GM21526 (cell line): ENCODE results near the gene TULP4.
"Not testable (repeated sequence)": the region's sequence is repeated elsewhere in the genome, so short reads cannot be mapped to it uniquely, and the experiment has no call there.

Experiments used
- ATAC-seq: cut with Tn5 transposase; IDR thresholded peaks from one replicate; pipeline ENCODE4 v1.9.1; 2021; ENCODE audit warnings: moderate library complexity; ENCODE audit not compliant: unreplicated experiment, low FRiP score

Gene TULP4

DNA sequence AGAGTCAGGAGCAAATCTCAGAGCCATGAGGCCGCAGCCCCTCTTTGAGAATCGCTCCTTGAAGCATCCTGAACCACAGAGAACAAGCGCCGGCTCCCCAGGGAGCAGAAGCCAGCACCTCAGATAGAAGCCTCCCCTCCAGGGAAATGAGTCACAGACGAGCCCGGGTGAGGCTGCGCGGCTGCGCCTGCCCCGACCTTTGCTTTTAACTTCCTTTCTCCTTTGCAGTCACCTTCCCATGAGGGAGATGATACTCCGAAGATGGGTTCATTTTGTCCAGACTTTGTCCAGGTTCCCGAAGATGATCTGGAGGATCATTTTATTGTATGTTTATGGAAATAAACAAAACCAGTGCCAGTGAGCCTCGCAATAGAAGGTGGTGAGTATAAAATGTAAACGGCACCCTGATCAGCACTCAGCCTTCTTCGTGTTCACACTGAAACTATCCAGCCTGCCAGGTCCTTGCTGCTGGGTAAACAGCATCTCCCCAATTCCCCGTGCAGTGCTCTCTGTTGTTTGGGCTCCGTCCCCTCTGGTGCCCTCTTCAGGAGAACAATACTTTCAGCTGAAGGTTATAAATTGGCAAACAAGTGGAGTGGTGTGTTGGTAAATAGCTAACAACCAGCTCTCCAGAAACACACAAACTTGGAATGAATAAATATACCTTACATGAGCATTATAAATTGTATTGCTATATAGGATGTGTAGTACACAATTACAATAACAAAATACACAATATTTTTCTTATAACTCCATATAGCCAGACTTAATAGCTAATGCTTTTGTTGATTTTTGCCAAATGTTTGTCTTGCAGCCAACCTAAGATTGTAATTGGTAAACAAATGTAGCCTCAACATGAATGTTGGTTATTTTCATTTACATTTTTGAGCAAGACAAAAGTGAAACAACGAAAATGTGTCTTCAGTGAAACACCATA lies 206.2 kb downstream of the TULP4 start:
- peak; percentile 60 for ATAC-seq

DNA sequence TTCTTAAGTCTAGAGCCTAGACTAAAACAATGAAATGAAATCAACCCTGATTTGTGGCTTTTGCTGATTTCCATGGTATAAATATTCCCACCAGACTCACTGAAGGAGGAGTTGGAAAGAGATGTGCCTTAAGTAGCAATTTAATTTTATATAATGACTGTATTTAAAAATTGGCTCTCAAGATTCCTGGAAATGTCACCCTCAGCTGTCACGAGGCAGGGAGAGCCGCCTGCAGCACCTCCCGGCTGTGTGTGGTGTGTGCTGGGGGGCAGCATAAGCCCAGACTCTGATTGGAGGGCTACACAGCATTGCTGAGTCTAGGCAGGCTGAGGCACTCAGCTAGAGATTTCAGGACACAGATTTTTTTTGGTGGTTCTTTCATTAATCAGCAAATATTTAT lies 207.0 kb downstream of the TULP4 start:
- no peak for ATAC-seq

DNA sequence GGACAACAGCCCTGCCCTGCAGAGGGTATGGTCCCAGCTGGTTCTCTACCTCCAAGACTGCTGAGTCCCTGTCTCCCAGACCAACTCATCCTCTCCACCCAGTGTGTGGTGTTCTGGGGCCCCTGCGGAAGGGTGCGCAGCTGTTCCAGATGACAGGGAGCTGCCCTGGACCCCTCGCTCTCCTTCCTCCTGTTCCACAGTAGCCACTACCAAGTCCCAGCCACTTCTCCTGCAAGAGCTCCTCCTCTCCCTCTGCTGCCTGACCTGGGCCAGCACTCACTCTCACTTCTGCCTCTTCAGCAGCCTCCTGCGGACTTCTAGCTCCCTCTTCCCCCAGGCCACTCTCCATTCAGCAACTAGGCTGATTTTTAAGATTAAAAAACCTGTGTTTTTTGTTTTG lies 207.5 kb downstream of the TULP4 start:
- no peak for ATAC-seq

DNA sequence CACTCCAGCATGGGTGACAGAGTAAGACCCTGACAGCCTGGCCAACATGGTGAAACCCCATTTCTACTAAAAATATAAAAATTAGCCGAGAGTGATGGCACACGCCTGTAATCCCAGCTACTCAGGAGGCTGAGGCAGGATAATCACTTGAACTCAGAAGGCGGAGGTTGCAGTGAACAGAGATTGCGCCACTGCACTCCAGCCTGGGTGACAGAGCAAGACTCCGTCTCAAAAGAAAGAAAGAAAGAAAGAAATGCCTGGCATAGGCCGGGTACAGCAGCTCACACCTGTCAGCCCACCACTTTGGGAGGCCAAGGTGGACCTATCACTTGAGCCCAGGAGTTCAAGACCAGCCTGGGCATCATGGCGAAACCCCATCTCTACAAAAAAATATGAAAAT lies 208.7 kb downstream of the TULP4 start:
- ATAC-seq = not testable (repeated sequence)

DNA sequence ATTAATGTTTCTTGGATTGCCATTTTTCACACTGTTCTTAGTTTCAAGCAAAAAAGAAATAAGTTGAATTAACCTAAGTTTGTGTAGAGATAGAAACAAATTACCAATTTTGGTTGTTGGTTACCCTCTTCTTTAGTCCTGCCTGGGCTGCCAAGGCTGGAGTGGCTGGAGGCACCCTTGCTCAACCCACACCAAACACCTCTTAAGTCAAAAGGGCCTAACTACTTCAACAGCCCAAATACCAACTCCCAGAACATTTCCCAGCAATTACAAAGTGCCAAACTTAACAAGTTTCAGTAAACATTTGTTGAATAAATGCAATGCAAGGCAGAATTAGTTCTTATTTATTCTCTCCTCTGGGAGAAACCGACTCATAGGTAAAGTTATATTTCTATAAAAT lies 209.5 kb downstream of the TULP4 start:
- no peak for ATAC-seq

DNA sequence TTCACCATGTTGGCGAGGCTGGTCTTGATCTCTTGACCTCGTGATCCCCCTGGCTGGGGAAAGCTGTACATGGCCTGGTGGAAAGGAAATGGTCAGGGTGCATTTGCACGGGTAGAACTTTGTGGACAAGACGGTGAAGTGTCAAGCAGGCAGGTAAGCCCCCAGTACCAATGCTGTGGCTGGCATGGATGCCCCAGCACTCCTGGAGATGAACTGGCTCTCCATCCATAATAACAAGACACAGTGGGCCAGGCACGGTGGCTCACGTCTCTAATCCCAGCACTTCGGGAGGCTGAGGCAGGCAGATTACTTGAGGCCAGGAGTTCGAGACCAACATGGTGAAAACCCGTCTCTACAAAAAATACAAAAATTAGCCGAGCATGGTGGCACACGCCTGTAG lies 210.4 kb downstream of the TULP4 start:
- no peak for ATAC-seq

DNA sequence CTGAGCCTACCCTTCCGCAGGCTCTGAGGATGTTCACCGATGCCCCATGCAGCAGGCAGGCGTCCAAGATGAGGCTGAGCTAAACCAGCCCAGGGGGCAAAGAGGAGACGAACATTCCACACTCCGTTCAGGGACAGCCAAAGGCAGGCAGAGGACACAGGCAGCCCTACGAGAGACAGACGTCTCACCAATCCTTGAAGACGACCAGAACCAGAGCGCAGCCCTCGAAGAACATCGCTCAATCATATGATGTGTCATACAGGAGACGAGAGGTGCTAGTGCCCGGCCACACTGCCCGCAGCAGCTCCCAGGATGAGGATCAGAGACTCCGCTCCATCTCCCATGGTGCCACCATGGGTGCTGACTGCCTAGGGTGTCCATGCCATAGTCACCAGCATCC lies 212.0 kb downstream of the TULP4 start:
- no peak for ATAC-seq

DNA sequence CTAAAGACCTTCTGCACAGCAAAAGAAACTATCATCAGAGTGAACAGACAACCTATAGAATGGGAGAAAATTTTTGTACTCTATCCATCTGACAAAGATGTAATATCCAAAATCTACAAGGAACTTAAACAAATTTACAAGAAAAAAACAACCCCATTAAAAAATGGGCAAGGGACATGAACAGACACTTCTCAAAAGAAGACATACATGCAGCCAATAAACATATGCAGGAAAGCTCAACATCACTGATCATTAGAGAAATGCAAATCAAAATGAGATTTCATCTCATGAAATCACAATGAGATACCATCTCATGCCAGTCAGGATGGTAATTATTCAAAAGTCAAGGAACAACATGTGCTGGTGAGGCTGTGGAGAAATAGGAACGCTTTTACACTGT lies 215.6 kb downstream of the TULP4 start:
- not testable (repeated sequence) for ATAC-seq

DNA sequence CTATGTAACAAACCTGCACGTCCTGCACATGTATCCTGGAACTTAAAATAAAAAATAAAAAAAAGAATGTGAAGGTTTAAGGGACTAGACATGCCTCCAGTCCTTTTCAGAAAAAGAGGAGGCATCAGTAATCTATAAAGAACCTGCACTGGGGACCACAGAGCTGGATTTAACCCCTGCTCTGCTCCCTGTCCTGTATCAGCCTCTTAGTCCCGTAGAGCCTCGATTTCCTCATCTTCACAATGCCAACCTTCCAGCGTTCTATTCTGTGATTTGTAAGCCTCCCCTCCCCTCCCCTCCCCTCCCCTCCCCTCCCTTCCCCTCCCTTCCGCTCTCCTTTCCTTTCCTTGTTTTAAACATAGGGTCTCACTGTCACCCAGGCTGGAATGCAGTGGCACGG lies 216.6 kb downstream of the TULP4 start:
- no peak for ATAC-seq

DNA sequence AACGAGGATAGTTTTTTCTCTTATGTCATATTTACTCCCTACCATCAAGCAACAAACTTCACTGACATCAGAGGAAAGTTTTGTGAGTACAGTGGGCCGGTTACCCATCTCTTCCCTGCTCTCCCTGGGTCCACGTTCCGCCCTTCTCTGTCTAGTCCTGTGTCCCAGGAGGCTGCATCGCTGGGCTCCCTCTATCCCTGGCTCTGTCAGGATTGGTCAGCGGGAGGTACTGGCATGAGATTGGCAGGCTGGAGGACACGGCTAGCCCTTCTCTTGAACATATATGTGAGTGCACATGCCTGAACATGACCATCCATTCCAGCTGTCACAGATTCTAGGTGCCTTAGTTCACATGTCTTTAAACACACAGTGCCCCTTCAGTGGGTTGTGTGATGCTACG lies 217.4 kb downstream of the TULP4 start:
- ATAC-seq = no peak

DNA sequence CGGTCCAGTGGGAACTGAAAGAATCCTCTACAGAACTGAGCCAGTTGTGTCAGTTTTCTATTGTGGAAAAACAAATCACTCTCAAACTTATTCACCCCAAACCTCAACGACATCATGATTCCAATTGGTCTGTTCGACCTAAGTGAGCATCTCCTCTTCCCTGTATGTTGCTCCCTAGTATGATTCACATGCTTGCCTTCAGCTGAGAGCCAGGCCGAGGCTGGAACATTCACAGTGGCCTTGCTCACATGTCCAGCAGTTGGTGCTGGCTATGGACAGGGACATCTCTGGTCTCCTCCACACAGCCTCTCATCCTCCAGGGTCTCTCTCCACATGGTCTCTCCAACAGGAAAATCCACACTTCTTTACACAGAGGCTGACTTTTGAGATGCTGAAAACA lies 219.3 kb downstream of the TULP4 start:
- no peak for ATAC-seq

DNA sequence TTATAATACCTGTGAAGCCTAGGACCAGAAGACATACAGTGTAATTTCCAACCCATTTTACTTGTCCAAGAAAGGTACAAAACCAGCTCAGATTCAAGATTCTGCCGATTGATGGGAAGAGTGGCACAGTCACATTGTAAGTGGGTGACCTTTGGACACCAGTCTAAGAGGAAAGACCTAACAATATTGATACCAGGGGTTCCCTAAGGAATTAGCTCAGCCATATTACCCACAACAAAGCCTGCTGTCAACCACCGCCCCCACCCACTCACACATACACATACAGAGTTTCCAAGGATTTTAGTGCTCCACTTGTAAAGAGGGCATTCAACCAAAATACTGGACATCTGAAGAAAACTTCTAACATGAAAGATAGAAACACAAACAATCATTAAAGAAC lies 219.7 kb downstream of the TULP4 start:
- ATAC-seq = no peak

DNA sequence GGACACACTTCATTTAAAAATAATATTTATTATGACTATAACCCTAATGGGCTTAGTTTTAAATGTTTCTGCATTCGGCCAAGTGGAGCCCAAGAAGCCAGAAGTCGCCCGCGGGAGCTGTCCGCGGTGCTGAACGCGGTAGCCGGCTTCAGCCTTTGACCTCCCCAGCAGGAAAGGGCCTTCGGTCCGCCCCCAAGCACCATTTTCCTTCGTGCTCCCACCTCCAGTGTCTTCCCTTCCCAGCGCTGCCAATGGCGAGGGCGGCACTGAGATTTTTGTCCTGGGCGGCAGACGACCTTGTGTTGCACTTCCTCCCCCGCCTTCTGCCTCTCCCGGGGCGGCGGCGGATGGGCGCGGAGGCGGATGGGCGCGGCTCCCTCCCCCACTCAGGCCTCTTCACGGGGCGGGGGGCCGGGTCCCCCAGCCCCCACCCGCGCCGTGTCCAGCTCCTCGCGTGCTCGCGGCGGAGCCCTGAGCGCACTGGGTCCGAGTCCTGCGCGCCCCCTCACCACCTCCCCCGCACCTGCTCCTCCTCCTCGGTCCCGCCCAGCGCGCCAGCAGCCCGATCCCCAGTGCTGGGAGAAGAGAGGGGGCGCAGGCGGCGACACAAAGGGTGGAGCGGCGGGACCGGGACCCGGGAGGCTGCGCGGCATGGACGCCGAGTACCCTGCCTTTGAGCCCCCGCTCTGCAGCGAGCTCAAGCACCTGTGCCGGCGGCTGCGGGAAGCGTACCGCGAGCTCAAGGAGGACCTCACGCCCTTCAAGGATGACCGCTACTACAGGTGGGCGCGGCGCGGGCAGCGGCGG lies 224.0 kb downstream of the TULP4 start:
- no peak for ATAC-seq

DNA sequence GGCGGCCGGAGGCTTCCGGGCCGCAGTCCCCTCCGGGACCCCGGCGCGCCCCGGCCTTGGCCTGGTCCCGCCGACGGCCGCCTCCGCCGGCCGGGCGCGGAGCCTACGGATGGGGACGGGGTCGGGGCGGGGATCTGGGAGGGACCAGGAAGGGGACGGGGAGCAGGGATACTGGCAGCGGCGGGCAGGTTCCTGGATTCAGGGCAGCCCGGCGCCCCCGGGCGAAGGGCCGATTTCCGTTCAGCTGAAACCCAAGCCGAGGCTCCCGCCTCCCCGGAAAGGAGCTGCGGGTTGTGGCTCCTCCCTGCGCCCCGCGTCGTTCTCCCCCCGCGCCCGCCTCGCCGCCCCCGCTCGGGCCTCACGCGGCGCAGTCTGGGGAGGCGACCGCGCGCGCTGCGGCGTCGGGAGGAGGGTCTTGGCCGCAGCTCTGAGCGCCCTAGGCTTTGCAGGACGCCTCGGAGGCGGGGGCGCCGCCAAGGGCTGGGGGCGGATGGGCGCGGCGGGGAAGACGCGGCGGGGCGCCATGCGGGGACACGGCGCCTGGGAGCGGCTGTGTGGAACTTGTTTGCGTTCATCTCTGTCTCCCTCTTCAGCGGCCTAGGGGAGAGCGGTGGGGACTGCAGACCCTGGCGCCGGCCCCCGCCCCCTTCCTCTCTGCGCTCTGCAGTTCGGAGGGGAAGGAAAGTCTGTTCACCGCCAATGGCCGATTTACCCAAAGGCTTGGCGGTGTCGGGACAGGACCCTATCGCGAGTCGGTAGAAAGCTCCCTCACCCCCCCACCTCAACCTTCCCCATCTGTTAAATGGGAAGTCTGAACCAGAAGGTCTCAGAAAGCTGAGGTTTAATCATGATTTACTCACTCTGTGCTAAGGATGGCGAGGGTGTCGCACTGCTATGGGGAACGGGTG lies 224.9 kb downstream of the TULP4 start:
- no peak for ATAC-seq

DNA sequence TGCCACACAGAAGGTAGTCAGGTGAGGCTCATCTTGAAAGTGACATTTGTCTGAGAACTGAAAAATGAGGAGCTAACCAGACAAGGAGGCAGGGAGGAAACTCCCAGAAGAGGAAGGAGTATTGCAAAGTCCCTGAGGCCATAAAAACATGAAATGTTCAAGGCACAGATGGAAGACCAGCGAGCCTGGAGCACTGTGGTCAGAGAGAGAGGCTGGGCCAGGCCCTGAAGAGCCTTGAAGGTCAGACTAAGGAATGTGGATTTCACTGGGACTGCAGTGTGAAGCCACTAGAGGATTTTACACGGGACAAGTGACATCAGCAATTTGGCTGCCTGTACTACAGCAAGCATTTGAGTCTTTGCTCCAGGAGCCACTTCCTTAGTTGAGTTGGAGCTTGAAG lies 226.5 kb downstream of the TULP4 start:
- ATAC-seq = no peak

DNA sequence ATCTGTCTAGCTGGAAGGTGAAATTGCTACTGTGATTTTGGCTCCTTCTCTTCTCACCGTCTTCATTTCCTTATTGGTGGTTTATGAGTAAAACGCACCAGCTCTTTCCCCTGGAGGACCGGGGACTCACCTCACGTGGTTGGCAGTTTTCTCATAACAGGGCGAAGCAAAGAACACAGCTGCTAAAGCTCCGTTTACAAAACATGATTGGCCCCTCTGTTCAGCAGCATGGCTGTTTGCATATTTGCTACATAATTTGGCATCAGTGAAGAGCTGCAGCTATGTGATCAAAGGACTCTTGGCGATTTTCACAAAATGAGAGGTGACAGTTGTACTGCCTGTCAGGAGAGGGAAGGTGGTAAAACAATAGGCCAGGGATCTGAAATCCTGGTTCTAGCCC lies 227.1 kb downstream of the TULP4 start:
- ATAC-seq = no peak

DNA sequence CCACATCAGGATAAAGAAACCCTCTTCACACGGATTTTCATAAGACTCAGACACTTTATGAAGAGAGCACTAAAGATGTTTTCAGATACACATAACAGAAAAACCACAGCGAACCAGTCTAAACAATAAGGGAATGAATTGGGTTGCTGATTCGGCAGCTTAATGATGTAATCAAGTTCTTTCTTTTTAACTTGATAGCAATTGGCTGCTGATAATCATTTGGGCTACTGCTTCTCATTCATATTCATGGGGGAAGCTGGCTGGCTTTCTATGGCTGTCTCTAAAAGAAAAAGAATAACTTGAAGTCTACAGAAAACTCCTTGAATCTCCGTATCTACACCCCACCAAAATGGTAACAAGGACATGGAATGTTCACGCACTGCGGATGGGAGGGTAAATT lies 227.6 kb downstream of the TULP4 start:
- no peak for ATAC-seq

DNA sequence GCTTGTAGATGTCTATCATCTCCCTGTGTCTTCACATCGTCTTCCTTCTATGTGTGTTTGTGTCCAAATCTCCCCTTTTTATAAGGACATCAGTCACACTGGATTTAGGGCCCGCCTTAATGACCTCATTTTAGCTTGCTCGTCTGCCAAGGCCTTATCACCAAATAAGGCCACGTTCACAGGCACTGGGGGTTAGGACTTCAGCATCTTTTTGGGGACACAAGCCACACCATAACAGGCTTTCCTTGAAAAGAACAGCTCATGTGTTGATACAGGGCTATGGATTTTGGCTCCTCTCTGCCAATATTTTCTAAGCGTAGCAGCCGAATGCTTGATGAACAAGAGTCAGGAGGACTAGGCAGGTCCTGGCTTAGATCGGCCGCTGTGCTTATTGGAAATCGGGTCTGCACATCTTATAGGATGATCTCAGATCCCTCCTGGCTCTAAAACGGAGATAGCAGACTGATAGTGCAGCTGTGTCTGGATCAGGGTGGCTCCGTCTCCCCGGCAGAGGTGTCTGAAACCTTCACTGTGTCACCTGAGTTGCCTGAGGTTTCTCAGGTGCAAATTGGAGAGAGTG lies 231.4 kb downstream of the TULP4 start:
- no peak for ATAC-seq

DNA sequence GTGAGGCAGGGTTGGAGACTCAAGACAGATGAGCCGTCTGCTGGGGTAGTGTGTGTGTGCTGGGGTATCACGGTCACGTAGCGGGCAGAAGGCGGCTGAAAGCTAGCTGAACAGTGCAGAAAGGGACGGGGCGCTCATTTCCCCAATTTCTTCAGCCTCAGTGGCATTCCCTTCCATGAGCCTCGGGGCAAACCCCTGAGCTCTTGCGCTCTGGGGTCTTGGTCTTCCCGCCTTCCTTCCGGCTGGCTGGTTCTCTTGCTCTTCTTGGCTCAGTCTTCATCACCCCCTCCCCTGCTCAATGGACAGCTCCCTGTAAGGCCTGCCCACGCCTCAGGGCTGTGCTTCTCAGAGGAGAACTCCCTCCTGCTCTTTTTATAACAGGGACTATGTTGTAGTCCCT lies 232.2 kb downstream of the TULP4 start:
- no peak for ATAC-seq
